Stimulated activated naive CD8-positive, alpha-beta T cell treated with anti-CD3 and anti-CD28 coated beads, Interleukin-15, amount 100 ng/mL, for 72 hours (primary cell): Measurements from ENCODE around the gene SCFD2.

ENCODE experiments used
- ATAC-seq: fragments of 150-1000 bp; cut with Tn5 transposase; 2 replicates; pipeline ENCODE4 v1.10.0; 2021; ENCODE audit warnings: mild to moderate bottlenecking, moderate library complexity
- DNase-seq, 2 donors: peaks; one replicate each; pipeline ENCODE4 v3.0.0; 2021 to 2022
- H3K27ac Mint-ChIP-seq, 2 donors: one replicate each; pipeline ENCODE4 v1.8.0; 2022; ENCODE audit warnings: mild to moderate bottlenecking in 2 of 2, mixed read lengths in 2 of 2, moderate library complexity in 2 of 2
- H3K27me3 Mint-ChIP-seq: one replicate; pipeline ENCODE4 v1.8.0; 2022; ENCODE audit warnings: mixed read lengths
- H3K4me1 Mint-ChIP-seq: one replicate; pipeline ENCODE4 v1.8.0; 2022; ENCODE audit warnings: mild to moderate bottlenecking, mixed read lengths
- H3K4me3 Mint-ChIP-seq, 2 donors: one replicate each; pipeline ENCODE4 v1.8.0; 2022; ENCODE audit warnings: mild to moderate bottlenecking in 2 of 2, mixed read lengths in 2 of 2, moderate library complexity in 1 of 2
- H3K9me3 Mint-ChIP-seq, 2 donors: one replicate each; pipeline ENCODE4 v1.8.0; 2022; ENCODE audit warnings: mixed read lengths in 2 of 2

The SCFD2 gene

DNA sequence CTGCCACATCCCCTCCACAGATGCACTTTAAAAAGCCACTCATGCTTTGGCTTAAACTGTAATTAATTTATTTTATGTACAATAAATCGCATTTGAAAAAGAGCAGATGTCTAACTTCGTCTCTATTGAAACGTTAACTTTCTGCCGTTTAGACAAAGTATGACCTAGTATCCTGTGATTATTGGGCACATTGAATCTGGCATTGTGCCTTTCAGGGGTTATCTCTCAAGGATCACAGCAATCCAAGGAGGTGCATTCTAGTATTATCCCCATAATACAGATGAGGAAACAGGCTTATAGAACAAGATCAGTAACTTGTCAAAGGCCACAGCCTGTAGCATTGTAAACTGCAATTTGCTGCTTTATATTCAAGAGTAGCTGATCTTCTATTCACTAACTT is 499.1 kb downstream of the SCFD2 start:
- Mint-ChIP-seq H3K4me3 (no peak overlapping the region), H3K27me3 (peaks cover 16% of the 10 kb centered on the region), H3K27ac (no peak overlapping the region), H3K9me3 (no peaks in the 10 kb centered on the region), H3K4me1 (peaks cover 16% of the 10 kb centered on the region)
- ATAC-seq (no peak), DNase-seq (no peak)

DNA sequence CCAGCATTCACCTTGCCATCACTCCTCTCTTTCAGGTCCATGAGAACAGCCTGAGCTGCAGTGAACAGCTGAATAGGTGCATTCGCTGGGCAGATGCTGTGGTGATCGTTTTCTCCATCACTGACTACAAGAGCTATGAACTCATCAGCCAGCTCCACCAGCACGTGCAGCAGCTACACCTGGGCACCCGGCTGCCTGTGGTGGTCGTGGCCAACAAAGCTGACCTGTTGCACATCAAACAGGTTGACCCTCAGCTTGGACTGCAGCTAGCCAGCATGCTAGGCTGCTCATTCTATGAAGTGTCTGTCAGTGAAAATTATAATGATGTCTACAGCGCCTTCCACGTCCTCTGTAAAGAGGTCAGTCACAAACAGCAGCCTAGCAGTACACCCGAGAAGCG is 500.6 kb downstream of the SCFD2 start:
- no peaks in the 10 kb centered on the region for H3K9me3 Mint-ChIP-seq
- ATAC-seq (no peak), DNase-seq (no peak)
- peaks cover 24% of the 10 kb centered on the region for H3K4me1 Mint-ChIP-seq
- no peak overlapping the region for H3K27ac Mint-ChIP-seq
- no peak overlapping the region for H3K4me3 Mint-ChIP-seq
- peaks cover 30% of the 10 kb centered on the region for H3K27me3 Mint-ChIP-seq

DNA sequence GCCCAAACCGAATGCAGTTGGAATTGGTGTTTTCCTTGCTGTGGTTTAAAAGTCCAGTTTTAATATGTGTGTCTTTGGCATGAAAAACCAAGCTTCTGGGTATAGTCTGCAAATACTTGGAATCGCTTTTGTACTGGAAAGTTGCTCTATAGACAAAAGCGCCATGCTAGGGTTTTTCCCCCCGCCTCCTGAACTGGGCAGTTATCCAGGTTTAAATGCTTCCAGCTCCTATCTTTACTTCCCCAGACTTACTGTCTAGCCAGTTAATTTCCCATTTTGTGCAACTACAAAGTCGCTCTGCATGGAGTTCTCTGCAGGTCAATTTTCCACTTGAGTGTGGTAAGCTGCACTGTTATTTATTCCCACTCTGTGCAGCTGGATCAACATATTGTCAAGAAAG is 501.1 kb downstream of the SCFD2 start:
- H3K9me3 Mint-ChIP-seq: no peaks in the 10 kb centered on the region
- no peak overlapping the region for H3K27ac Mint-ChIP-seq
- peaks cover 24% of the 10 kb centered on the region for H3K4me1 Mint-ChIP-seq
- peaks cover 35% of the 10 kb centered on the region for H3K27me3 Mint-ChIP-seq
- DNase-seq (no peak), ATAC-seq (no peak)
- no peak overlapping the region for H3K4me3 Mint-ChIP-seq

DNA sequence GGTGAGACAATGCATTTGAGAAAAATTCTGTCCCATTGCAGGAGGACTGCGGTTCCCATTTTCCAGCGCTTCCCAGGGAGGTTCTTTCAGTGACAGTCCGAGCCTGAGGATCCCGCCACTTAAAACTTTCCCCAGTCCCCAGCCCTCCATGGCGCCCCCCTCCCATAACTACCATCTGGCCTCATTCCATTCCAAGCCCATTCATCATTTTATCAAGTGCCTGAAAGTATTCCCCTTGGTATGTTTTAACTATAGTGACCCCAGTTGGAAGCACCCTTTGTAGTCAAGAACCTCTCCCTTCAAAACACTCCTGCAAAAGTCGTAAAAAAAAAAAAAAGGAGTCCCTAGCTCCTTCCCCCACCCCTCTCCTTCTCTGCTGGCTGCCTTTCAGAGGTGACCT is 502.5 kb downstream of the SCFD2 start:
- Mint-ChIP-seq H3K9me3 (peaks cover under 1 to 4% of the 10 kb centered on the region in 2 donors), H3K4me3 (peak overlapping the region in 1 of 2 donors; percentile 31), H3K27me3 (peaks cover 47% of the 10 kb centered on the region), H3K4me1 (peaks cover 24% of the 10 kb centered on the region), H3K27ac (no peak overlapping the region)
- no peak for ATAC-seq
- DNase-seq: no peak

DNA sequence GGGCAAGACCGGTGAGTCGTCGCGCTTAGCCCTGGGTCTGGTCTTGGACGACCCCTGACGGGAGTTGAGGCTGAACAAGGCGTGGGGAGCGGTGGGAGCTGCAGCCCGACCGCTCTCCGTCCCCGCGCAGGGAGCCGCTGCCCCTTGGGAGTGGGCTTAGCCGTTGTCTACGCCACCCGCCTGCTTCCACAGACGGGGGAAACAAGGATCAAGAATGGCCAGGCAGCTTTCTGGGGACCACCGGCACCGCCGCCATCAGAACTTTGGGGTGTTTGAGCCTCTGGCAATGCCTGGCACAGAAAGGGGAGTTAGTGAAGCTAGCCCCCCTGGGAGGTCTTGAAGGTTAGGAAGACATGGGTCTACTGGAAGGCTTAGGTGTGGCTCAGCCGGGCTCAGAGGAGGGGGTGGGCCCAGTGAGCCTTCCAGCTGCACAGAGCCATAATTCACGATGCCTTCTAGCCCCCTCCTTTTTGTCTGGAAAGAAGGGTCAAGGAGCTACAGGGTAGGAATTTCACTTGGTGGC is 503.2 kb downstream of the SCFD2 start:
- H3K27me3 Mint-ChIP-seq: peaks cover 47% of the 10 kb centered on the region
- H3K4me1 Mint-ChIP-seq: peaks cover 24% of the 10 kb centered on the region
- no peak overlapping the region for H3K27ac Mint-ChIP-seq
- H3K9me3 Mint-ChIP-seq: peaks cover 6 to 7% of the 10 kb centered on the region in 2 donors
- H3K4me3 Mint-ChIP-seq: peak overlapping the region; percentile 81 to 88
- ATAC-seq (no peak), DNase-seq (no peak)

DNA sequence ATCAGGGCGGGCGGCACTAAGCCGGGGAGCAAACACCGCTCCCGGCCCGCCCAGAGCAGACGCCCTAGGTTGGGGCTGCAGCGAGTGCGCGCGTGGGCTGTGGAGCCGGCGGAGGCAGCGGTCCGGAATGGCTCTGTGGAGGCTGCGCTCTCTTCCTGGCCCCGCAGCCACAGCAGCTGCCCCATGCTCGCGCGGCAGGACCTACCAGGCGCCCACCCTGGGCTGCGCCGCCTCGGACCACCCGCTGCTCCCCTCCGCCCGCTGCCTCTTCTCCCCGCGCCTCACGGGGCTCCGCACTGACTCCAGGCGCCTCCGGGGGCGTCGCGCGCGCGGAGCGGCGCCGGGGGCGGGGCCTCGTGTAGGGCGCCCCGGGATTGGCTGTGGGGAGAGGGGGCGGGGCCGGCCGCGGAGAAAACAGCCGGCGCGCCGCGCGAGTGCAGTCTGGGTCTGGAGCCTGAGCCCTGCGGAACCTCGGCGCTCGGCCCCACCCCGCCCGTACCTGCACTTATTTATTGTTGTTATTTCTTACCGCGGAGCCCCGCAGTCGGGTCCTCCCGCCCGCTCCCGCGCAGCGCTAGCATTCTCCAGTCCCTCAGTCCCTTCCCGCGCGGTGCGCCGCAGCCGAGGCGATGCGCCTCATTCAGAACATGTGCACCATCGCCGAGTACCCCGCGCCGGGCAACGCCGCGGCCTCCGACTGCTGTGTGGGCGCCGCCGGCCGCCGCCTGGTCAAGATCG is 503.8 kb downstream of the SCFD2 start, which contains the start of gene RASL11B:
Gene RASL11B (plus strand): TSS at position 439 of the 738 bp plus-strand sequence. CDS start 191 bp downstream, at position 630.
- H3K27me3 Mint-ChIP-seq: peaks cover 50% of the 10 kb centered on the region
- ATAC-seq (peak; percentile 96), DNase-seq (peak; percentile 82 to 85)
- H3K27ac Mint-ChIP-seq: no peak within 1 kb of the TSS
- H3K9me3 Mint-ChIP-seq: peaks cover 10 to 13% of the 10 kb centered on the region in 2 donors
- H3K4me3 Mint-ChIP-seq: peak within 1 kb of the TSS; percentile 81 to 88
- peaks cover 24% of the 10 kb centered on the region for H3K4me1 Mint-ChIP-seq

DNA sequence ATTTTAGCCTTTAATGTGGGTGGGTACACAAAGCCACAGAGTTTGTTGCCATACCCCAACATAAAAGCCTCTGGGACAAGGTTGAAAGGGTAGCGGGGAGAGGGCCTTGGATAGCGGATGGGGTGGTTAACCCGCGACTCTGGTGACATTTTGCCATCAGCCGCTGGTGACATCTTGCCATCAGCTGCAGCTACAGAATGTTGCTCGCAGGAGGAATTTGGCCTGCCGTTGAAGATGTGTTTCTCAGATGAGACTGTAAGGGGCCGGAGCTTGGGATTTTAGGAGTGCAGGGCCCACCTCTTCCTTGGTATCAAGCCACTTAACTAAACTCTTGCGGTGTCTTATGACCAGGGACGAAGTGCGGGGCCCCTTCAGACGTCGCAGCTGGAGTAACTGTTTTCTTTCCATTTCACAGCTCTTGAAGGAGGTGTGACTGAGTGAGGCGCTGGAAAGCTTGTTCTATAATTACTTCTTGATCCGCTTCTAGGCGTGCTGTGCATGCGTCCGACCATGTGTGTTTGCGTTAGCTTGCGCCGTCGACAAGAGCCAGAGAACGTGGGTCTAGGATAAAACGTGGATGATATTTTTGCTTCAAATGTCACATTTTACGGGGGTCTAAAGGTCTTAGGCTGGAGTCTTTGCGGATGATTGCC is 504.6 kb downstream of the SCFD2 start:
- peaks cover 57% of the 10 kb centered on the region for H3K27me3 Mint-ChIP-seq
- H3K4me1 Mint-ChIP-seq: peaks cover 24% of the 10 kb centered on the region
- ATAC-seq: no peak
- H3K27ac Mint-ChIP-seq: no peak overlapping the region
- H3K4me3 Mint-ChIP-seq: peak overlapping the region; percentile 81 to 88
- no peak for DNase-seq
- peaks cover 10 to 15% of the 10 kb centered on the region in 2 donors for H3K9me3 Mint-ChIP-seq

DNA sequence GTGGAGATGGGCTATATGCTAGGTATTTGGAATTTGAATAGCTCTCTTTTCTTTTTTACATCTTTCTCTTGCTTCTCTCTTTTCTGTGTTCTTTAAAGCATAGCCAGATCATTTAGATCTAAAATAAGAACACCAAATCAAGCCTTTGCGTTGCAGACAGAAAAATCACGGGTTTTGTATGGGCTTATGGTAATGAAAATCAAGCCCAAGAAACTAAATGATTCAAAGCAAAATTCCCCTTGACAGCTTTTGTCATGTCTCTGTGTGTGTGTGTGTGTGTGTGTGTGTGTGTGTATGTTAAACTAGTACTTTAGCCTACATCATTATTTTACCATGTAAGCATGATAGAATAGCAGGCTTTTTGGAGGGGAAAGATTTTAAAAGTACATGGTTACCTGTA is 505.5 kb downstream of the SCFD2 start:
- no peak overlapping the region for H3K4me3 Mint-ChIP-seq

DNA sequence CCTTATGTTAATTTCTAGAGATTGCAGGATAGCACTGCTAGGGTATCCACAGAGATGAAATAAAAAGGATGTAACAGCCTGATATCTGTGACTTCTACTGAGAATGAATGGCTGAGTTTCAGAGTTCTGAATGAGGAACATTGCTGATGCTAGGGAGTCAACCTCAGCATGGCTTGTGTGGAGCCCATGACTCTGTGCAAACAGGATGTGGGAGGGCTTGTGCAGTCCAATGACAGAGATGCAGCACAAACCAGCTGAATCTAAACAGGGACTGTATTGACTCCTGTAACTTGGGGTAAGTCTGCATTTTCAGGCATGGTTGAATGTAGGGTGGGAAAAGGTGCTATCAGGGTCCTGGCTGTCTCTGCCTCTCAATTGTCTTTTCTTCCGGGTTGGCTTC is 509.1 kb downstream of the SCFD2 start:
- ATAC-seq (peak; percentile 54), DNase-seq (no peak)
- Mint-ChIP-seq H3K9me3 (peaks cover 10 to 15% of the 10 kb centered on the region in 2 donors), H3K4me3 (no peak overlapping the region), H3K4me1 (peaks cover 15% of the 10 kb centered on the region), H3K27me3 (peaks cover 48% of the 10 kb centered on the region), H3K27ac (no peak overlapping the region)

More for the DNA sequence above, 505.5 kb downstream of the SCFD2 start:
- Mint-ChIP-seq H3K27me3 (peaks cover 57% of the 10 kb centered on the region), H3K27ac (no peak overlapping the region), H3K9me3 (peaks cover 10 to 15% of the 10 kb centered on the region in 2 donors), H3K4me1 (peaks cover 27% of the 10 kb centered on the region)
- ATAC-seq (no peak), DNase-seq (no peak)

DNA sequence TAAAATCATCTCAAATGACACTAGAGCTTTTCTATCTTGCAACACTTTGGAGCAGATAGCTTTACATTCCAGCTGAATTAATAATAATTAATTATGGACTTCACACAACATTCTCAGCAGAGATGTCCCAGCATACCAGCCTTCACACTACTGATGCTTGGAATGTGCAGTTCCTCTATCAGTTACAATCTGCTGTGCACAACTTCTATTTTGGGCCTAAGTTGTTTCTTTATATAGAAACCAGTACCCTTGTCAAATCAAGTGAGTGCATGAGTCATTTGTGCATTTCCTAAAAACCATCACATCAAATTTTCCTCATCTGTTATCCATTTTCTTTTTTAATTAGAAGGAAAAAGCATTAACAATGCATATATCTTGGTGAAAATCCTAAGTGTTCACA is 512.5 kb downstream of the SCFD2 start:
- no peak for DNase-seq

DNA sequence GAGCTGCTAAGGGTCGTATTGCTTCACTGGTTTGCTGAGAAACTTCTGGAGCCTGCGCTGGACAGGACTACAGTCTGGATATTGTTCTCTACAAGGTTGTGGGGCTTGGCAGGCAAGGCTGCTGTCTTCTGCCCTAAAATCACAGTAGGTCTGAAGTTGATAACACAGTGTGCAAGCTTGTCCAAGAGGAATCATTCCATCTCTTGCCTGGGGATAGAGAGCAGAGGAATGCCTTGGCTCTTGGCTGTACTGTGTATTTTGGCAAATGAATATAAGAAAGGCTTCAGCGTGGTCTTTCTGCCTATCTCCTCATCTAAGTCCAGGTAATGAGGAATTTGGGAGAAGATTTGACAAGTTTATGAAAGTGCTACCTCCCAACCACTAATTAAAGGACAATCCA is 513.1 kb downstream of the SCFD2 start:
- Mint-ChIP-seq H3K4me1 (peaks cover 7% of the 10 kb centered on the region), H3K27ac (no peak overlapping the region), H3K9me3 (peaks cover 3 to 9% of the 10 kb centered on the region in 2 donors), H3K27me3 (peaks cover 20% of the 10 kb centered on the region), H3K4me3 (no peak overlapping the region)
- no peak for DNase-seq
- no peak for ATAC-seq

More for the DNA sequence above, 512.5 kb downstream of the SCFD2 start:
- Mint-ChIP-seq H3K4me3 (no peak overlapping the region), H3K27ac (no peak overlapping the region), H3K9me3 (peaks cover 6 to 15% of the 10 kb centered on the region in 2 donors), H3K27me3 (peaks cover 20% of the 10 kb centered on the region), H3K4me1 (peaks cover 7% of the 10 kb centered on the region)
- no peak for ATAC-seq

DNA sequence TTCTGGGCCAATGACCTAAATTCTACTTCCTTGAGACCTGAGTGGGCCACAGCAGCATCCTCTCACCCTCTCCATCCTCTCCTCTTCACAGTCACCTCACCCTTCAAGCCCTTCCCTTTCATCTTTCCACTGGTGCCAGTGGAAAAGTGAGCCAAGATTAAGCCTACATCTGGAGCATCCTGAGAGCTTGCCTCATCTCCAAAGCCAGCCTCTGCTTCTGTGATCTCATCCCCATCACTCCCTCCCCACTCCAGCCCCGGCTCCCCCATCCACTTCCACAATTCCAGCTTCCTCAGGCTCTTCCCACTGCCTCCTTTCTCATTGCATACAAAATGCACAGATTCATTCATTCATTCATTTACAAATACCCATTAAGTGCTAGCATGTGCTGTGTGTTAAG is 513.8 kb downstream of the SCFD2 start:
- peaks cover 0 to 2% of the 10 kb centered on the region in 2 donors for H3K9me3 Mint-ChIP-seq
- peaks cover 17% of the 10 kb centered on the region for H3K27me3 Mint-ChIP-seq
- no peak overlapping the region for H3K4me3 Mint-ChIP-seq
- ATAC-seq (no peak), DNase-seq (no peak)
- H3K27ac Mint-ChIP-seq: no peak overlapping the region
- peaks cover 7% of the 10 kb centered on the region for H3K4me1 Mint-ChIP-seq

DNA sequence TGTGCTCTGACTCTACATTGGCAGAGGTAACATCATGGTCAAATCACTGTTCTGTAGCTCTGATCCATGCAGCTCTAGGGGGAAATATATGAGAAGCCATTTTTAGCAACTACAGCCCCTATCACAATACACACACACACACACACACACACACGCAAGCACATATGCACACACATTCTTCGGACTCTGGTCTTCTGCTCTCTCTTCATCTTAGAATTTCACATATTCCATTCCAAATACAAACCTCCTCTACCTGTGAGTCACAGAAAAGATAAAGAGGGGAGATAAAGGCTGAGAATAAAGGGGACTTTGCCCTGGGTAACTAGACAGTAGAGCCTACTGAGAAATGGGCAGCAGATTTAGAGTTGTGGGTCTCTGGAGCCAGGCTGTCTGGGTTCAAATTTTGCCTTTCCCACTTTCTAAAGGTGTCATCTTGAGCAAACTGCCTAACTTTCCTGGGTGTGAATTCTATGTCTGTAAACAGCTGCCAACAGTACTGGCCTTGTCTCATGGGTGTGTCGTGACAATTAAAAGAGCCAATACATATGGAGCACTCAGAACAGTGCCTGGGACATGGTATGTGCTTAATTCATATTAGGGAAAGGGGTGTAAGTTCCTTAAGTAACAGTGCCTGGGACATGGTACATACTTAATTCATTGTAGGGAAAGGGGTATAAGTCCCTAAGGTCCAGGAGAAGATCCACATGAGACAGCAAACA is 515.3 kb downstream of the SCFD2 start:
- H3K27me3 Mint-ChIP-seq: peaks cover 18% of the 10 kb centered on the region
- peaks cover 6% of the 10 kb centered on the region for H3K4me1 Mint-ChIP-seq
- no peak overlapping the region for H3K4me3 Mint-ChIP-seq
- no peaks in the 10 kb centered on the region for H3K9me3 Mint-ChIP-seq
- DNase-seq (no peak), ATAC-seq (no peak)
- no peak overlapping the region for H3K27ac Mint-ChIP-seq

DNA sequence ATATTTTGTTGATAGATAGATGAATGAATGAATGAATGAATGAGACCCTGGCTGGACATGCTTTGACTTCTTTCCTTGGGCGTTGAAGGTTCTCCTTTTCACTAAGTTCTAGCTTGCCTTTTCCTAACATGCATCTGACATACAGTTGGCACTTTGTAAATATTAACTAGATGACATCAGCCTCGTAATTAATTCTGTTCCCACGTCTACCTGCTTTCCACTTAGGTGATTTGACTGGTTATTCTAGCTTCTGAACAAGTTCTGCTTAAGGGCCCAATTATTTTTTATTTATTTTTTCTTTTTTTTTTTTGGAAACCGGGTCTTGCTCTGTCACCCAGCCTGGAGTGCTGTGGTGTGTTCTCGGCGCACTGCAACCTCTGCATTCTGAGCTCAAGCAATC is 517.6 kb downstream of the SCFD2 start:
- Mint-ChIP-seq H3K27me3 (peaks cover 25% of the 10 kb centered on the region), H3K9me3 (no peaks in the 10 kb centered on the region), H3K27ac (no peak overlapping the region), H3K4me3 (no peak overlapping the region), H3K4me1 (no peaks in the 10 kb centered on the region)
- ATAC-seq (no peak), DNase-seq (no peak)

DNA sequence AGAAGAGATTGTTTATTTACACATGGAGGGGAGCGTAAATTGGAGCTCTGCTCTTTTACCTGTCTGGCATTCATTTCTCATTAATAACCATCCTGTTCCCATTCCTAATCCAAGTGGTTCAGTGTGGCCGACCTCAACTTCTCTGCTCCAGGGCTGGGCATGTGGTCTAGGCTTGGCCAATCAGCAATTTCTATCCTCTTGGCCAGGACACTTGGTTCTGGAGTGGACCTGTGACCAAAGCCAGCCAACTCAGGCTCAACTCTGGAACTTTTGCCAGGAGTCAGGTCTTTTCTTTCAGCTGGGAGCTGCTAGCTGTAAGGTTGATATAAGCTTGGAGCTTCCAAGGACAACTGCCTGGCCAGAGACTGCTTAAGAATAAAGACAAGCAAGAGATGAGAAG is 519.4 kb downstream of the SCFD2 start:
- H3K27ac Mint-ChIP-seq: no peak overlapping the region

More for the DNA sequence above, 519.4 kb downstream of the SCFD2 start:
- ATAC-seq (no peak), DNase-seq (no peak)
- H3K4me3 Mint-ChIP-seq: no peak overlapping the region
- H3K9me3 Mint-ChIP-seq: no peaks in the 10 kb centered on the region
- H3K4me1 Mint-ChIP-seq: no peaks in the 10 kb centered on the region
- H3K27me3 Mint-ChIP-seq: peaks cover 16% of the 10 kb centered on the region
